Occipital lobe (tissue), 3 donors: ENCODE results near the gene PLXNA2. TPM values are rescaled to one million over a fixed set of nuclear protein-coding genes. Genes with fewer than 3 reads are reported as not detected.

ENCODE experiments used
- DNase-seq: peaks from one replicate; lab custom pipeline; 2025; lab: John Stamatoyannopoulos, UW
- small RNA-seq: library from RNA; depleted of rRNA; stranded (forward); fragments of <200 nt; gene quantifications from one replicate; pipeline ENCODE3, GENCODE V24; 2014
- total RNA-seq: library from RNA; depleted of rRNA; stranded (reverse); fragments of >200 nt; gene quantifications from one replicate; pipeline ENCODE4 v1.2.3, GENCODE V29; 2014

The PLXNA2 gene
- total RNA-seq, 1 donor from 2014 or later: 60.7 TPM

- DNase-seq: no peak
These were observed 262.2 kb downstream of the PLXNA2 start for GRCh38 chr1:207981976-207982375.

- no peak for DNase-seq
These were observed 265.7 kb downstream of the PLXNA2 start for GRCh38 chr1:207978441-207978840.

- DNase-seq: no peak
These were observed 266.3 kb downstream of the PLXNA2 start for GRCh38 chr1:207977876-207978275.

- no peak for DNase-seq
These were observed 270.2 kb downstream of the PLXNA2 start for GRCh38 chr1:207973898-207974568.

- no peak for DNase-seq
These were observed 271.8 kb downstream of the PLXNA2 start for GRCh38 chr1:207972337-207972736.

Small RNA genes within 50 kb of the gene (small RNA-seq; reads per million reads assigned to genes)
- not detected for gene AL606753.1
